Neural progenitor cell (in vitro differentiated cells): ENCODE measurements around the gene PLCXD3. TPM values are rescaled to one million over a fixed set of nuclear protein-coding genes. Genes with fewer than 3 reads are reported as not detected.
"Not testable (repeated sequence)": the region's sequence is repeated elsewhere in the genome, so short reads cannot be mapped to it uniquely, and the experiment has no call there.

Experiments used
- DNase-seq: peaks from one replicate; pipeline ENCODE4 v3.0.0-alpha.2; 2016; ENCODE audit warnings: low spot score
- H2AFZ ChIP-seq: fragments of 200-600 bp; sonication (generic); replicated peaks from 2 replicates; pipeline ENCODE4 v1.6.1; 2016; ENCODE audit warnings: antibody characterized with exemption
- H3F3A ChIP-seq: fragments of 200-600 bp; sonication (generic); 2 replicates; pipeline ENCODE4 v1.6.1; 2016; ENCODE audit warnings: antibody characterized with exemption, low read depth
- H3K27ac ChIP-seq: fragments of 200-600 bp; sonication (generic); 2 replicates; pipeline ENCODE4 v1.5.1; 2016; ENCODE audit warnings: mild to moderate bottlenecking
- H3K27me3 ChIP-seq: fragments of 200-600 bp; sonication (generic); 2 replicates; pipeline ENCODE4 v1.6.1; 2016; ENCODE audit warnings: mild to moderate bottlenecking, moderate library complexity
- H3K36me3 ChIP-seq: fragments of 200-600 bp; sonication (generic); 2 replicates; pipeline ENCODE4 v1.5.1; 2016
- H3K4me1 ChIP-seq: fragments of 200-600 bp; sonication (generic); 2 replicates; pipeline ENCODE4 v1.6.1; 2016; ENCODE audit warnings: mixed run types
- H3K4me2 ChIP-seq: fragments of 200-600 bp; sonication (generic); 2 replicates; pipeline ENCODE4 v1.6.1; 2016
- H3K4me3 ChIP-seq: fragments of 200-600 bp; sonication (generic); 2 replicates; pipeline ENCODE4 v1.5.1; 2016
- H3K79me2 ChIP-seq: fragments of 200-600 bp; sonication (generic); 2 replicates; pipeline ENCODE4 v1.6.1; 2016; ENCODE audit warnings: low read depth
- H3K9ac ChIP-seq: fragments of 200-600 bp; sonication (generic); 2 replicates; pipeline ENCODE4 v1.6.1; 2016
- H3K9me3 ChIP-seq: fragments of 200-600 bp; sonication (generic); 2 replicates; pipeline ENCODE4 v1.5.1; 2016; ENCODE audit warnings: low read depth
- H4K20me1 ChIP-seq: fragments of 200-600 bp; sonication (generic); 2 replicates; pipeline ENCODE4 v1.6.1; 2016; ENCODE audit warnings: low read depth
- H3K27ac Mint-ChIP-seq: 3 replicates; pipeline ENCODE4 v1.8.0; 2021; ENCODE audit warnings: mixed read lengths
- H3K27me3 Mint-ChIP-seq: 2 replicates; pipeline ENCODE4 v1.8.0; 2022; ENCODE audit warnings: low read depth, mild to moderate bottlenecking, inconsistent platforms, moderate library complexity, mixed read lengths; ENCODE audit not compliant: insufficient read depth
- H3K36me3 Mint-ChIP-seq: 3 replicates; pipeline ENCODE4 v1.8.0; 2021; ENCODE audit warnings: mixed read lengths
- H3K4me1 Mint-ChIP-seq: 3 replicates; pipeline ENCODE4 v1.8.0; 2021; ENCODE audit warnings: mixed read lengths
- H3K4me3 Mint-ChIP-seq: 3 replicates; pipeline ENCODE4 v1.8.0; 2021; ENCODE audit warnings: mild to moderate bottlenecking, moderate library complexity, mixed read lengths
- H3K9me3 Mint-ChIP-seq: 3 replicates; pipeline ENCODE4 v1.8.0; 2020; ENCODE audit warnings: mixed read lengths
- EZH2 ChIP-seq: fragments of 200-600 bp; sonication (generic); IDR thresholded peaks from 2 replicates; pipeline ENCODE4 v1.6.1; 2017; ENCODE audit warnings: antibody characterized with exemption, mild to moderate bottlenecking, moderate library complexity
- EZH2phosphoT487 ChIP-seq: fragments of 200-600 bp; sonication (generic); IDR thresholded peaks from 2 replicates; pipeline ENCODE4 v1.6.1; 2017; ENCODE audit warnings: antibody characterized with exemption
- total RNA-seq: library from RNA; depleted of rRNA; stranded (reverse); fragments of >200 nt; gene quantifications from 2 replicates; pipeline ENCODE4 v1.2.3, GENCODE V29; 2015; ENCODE audit warnings: low replicate concordance
- TF ChIP-seq, protein P1 (sequence below): fragments of 200-600 bp; sonication (generic); IDR thresholded peaks from 2 replicates; pipeline ENCODE4 v1.5.1; 2017; ENCODE audit warnings: antibody characterized with exemption, mild to moderate bottlenecking

PLCXD3 gene
- total RNA-seq, 1 donor from 2014 or later: not detected

DNA sequence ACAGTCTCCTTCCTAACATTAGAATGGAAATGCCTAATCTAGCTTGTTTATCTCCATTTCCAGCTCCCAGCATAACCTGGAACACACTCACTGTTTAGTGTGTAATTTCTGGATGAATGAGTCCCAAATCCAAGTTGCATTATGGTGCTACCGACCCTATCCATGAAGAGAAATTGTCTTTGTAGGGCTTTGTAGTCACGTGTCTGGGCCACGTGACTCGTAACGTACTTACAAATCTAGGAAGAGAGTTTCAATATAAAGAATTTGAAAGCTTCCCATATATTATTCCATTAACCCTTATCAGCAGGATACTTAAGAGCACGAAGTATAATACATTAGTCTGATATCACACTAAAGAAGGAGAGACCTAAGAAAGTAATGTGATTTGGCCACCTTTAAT lies 28.2 kb downstream of the PLCXD3 start:
- Histone ChIP-seq H4K20me1 (no peaks in the 10 kb centered on the region), H3K36me3 (no peaks in the 10 kb centered on the region), H3K4me3 (no peak overlapping the region), H3K27ac (no peak overlapping the region), H3K4me1 (no peaks in the 10 kb centered on the region), H2AFZ (no peak overlapping the region), H3K4me2 (no peak overlapping the region), H3F3A (no peaks in the 10 kb centered on the region), H3K27me3 (no peaks in the 10 kb centered on the region), H3K79me2 (no peaks in the 10 kb centered on the region), H3K9me3 (no peaks in the 10 kb centered on the region), H3K9ac (no peak overlapping the region)
- Mint-ChIP-seq H3K27ac (no peak overlapping the region), H3K4me1 (no peaks in the 10 kb centered on the region), H3K36me3 (no peaks in the 10 kb centered on the region), H3K9me3 (peaks cover 3% of the 10 kb centered on the region), H3K27me3 (no peaks in the 10 kb centered on the region), H3K4me3 (no peak overlapping the region)
- no peak for DNase-seq
- TF ChIP-seq EZH2: no peak
- TF ChIP-seq, protein P1, sequence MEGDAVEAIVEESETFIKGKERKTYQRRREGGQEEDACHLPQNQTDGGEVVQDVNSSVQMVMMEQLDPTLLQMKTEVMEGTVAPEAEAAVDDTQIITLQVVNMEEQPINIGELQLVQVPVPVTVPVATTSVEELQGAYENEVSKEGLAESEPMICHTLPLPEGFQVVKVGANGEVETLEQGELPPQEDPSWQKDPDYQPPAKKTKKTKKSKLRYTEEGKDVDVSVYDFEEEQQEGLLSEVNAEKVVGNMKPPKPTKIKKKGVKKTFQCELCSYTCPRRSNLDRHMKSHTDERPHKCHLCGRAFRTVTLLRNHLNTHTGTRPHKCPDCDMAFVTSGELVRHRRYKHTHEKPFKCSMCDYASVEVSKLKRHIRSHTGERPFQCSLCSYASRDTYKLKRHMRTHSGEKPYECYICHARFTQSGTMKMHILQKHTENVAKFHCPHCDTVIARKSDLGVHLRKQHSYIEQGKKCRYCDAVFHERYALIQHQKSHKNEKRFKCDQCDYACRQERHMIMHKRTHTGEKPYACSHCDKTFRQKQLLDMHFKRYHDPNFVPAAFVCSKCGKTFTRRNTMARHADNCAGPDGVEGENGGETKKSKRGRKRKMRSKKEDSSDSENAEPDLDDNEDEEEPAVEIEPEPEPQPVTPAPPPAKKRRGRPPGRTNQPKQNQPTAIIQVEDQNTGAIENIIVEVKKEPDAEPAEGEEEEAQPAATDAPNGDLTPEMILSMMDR: no peak
- no peak for TF ChIP-seq EZH2phosphoT487

GRCh38 chr5:41471571-41472208 lies 38.7 kb downstream of the PLCXD3 start:
- H3K4me3 Mint-ChIP-seq, H3K4me1 Mint-ChIP-seq, H3F3A ChIP-seq, H3K4me3 ChIP-seq, H3K79me2 ChIP-seq, H3K36me3 Mint-ChIP-seq, H3K4me2 ChIP-seq, H3K27me3 Mint-ChIP-seq, H3K27ac Mint-ChIP-seq, H3K27ac ChIP-seq, H3K9ac ChIP-seq, DNase-seq, H3K36me3 ChIP-seq, H3K9me3 ChIP-seq, H2AFZ ChIP-seq, H3K4me1 ChIP-seq, H4K20me1 ChIP-seq, H3K27me3 ChIP-seq: not testable (repeated sequence)
- peaks cover 17% of the 10 kb centered on the region for H3K9me3 Mint-ChIP-seq

DNA sequence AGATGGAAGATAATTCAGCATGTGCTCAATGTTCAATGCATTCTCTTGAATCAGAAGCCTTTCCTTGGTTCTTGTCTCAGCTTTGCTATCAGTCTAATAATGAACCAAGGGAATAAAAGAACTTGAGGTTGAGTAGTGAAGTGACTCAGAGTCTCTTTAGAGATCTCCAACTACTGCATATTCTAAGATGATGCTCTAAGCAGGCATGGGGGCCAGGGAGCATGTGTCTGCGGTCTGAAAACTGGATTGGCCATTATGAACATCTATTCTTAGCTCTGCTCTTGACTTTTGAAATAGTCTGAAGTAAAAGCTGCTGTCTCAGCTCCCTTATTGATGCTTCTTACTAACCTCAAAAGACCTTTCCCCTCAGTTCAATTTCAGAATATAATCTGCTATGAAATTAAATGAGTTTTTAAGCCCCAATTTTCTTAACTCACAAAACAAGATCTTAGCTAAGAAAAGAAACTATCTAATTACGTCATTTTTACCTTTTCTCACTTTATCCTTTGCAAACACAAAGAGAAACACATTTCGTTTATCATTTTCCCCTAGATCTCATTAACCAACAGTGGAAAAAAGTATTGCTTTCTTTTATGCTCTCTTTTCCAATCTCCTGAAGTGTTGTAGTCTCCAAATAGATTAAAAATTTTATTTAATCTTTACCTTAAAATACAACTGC lies 44.8 kb downstream of the PLCXD3 start:
- Mint-ChIP-seq H3K4me1 (no peaks in the 10 kb centered on the region), H3K9me3 (no peaks in the 10 kb centered on the region), H3K36me3 (no peaks in the 10 kb centered on the region), H3K4me3 (no peak overlapping the region), H3K27me3 (no peaks in the 10 kb centered on the region), H3K27ac (no peak overlapping the region)
- H4K20me1 ChIP-seq: no peaks in the 10 kb centered on the region
- H3K4me2 ChIP-seq: no peak overlapping the region
- TF ChIP-seq, protein P1: no peak
- no peak for TF ChIP-seq EZH2phosphoT487
- TF ChIP-seq EZH2: no peak
- H3K79me2 ChIP-seq: no peaks in the 10 kb centered on the region
- no peak overlapping the region for H3K9ac ChIP-seq
- no peak overlapping the region for H3K27ac ChIP-seq
- H2AFZ ChIP-seq: no peak overlapping the region
- no peak overlapping the region for H3K4me3 ChIP-seq
- no peaks in the 10 kb centered on the region for H3K36me3 ChIP-seq
- no peaks in the 10 kb centered on the region for H3K9me3 ChIP-seq
- H3K27me3 ChIP-seq: no peaks in the 10 kb centered on the region
- DNase-seq: no peak
- H3F3A ChIP-seq: no peaks in the 10 kb centered on the region
- no peaks in the 10 kb centered on the region for H3K4me1 ChIP-seq

- Histone ChIP-seq H3K79me2 (no peaks in the 10 kb centered on the region), H3K9me3 (no peaks in the 10 kb centered on the region), H4K20me1 (no peaks in the 10 kb centered on the region), H3K36me3 (no peaks in the 10 kb centered on the region), H3K27me3 (no peaks in the 10 kb centered on the region), H3K4me1 (peaks cover 4% of the 10 kb centered on the region), H3K27ac (no peak overlapping the region), H3K9ac (no peak overlapping the region), H3K4me2 (no peak overlapping the region), H2AFZ (no peak overlapping the region), H3F3A (no peaks in the 10 kb centered on the region), H3K4me3 (no peak overlapping the region)
- no peak overlapping the region for H3K27ac Mint-ChIP-seq
- TF ChIP-seq EZH2 (no peak), EZH2phosphoT487 (no peak)
- TF ChIP-seq, protein P1: no peak
- H3K4me3 Mint-ChIP-seq: no peak overlapping the region
- no peaks in the 10 kb centered on the region for H3K36me3 Mint-ChIP-seq
- peaks cover 10% of the 10 kb centered on the region for H3K4me1 Mint-ChIP-seq
- DNase-seq: no peak
- no peaks in the 10 kb centered on the region for H3K9me3 Mint-ChIP-seq
- H3K27me3 Mint-ChIP-seq: no peaks in the 10 kb centered on the region
Observed at GRCh38 chr5:41459557-41459956, 50.8 kb downstream of the PLCXD3 start.
